Skin of body (tissue), 2 donors: ENCODE data around the gene ATAD3C. TPM values are rescaled to one million over a fixed set of nuclear protein-coding genes. Genes with fewer than 3 reads are reported as not detected.
"Not testable (repeated sequence)": the region's sequence is repeated elsewhere in the genome, so short reads cannot be mapped to it uniquely, and the experiment has no call there.

Source experiments
- DNase-seq: peaks from one replicate; lab custom pipeline; 2025; lab: John Stamatoyannopoulos, UW
- total RNA-seq: library from RNA; depleted of rRNA; stranded (reverse); fragments of >200 nt; gene quantifications from one replicate; pipeline ENCODE4 v1.2.3, GENCODE V29; 2014

ATAD3C gene
- total RNA-seq, 1 donor from 2014 or later = 0.39 TPM

DNA sequence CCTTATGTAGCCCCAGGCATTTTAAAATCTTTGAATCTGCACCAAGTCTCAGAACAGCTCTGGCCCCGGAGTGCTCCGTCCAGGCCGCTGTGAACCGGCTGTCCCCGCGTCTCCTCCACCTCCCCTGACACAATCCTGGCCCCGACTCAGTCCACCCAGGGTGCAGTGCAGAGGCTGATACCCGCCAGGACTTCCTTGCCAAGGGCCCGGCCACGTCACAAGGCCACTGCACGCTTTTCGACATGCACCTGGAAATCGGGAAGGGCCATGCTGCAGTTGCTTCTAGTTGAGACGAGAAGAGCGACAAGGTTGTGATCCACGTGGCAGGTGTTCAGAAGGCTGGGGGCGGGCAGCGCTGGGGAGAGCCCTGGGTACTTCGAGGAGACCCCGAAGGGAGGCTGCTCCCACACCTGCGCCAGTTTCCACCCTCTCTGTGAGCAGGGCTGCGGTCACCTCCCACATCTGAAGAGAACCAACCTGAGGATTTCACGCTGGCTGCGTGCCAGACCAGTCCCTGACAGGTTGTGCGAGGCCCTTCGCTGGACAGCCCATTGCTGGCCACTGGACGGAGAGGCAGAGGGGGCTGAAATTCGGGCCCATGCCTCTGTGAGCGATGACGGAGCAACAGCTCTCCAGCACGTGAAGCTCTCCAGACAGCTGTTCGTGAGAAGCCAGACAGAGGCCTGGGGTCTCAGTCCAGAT, 7.3 kb upstream of the ATAD3C start:
- no peak for DNase-seq

DNA sequence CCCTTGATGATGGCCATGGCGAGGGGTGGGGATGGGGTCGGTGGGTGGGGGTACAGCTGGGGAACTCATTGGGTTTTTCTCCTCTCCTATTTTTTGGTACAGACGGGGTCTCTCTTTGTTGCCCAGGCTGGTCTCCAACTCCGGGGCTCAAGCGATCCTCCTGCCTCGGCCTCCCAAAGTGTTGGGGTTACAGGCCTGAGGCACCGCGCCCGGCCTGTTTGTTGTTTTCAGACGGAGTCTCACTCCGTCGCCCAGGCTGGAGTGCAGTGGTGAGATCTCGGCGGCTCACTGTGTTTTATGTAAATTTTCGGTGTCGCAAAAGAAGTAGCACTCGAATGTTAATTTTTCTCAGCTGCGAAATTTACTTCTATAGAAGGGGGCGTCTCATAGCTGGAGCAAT, 2.9 kb upstream of the ATAD3C start:
- not testable (repeated sequence) for DNase-seq

DNA sequence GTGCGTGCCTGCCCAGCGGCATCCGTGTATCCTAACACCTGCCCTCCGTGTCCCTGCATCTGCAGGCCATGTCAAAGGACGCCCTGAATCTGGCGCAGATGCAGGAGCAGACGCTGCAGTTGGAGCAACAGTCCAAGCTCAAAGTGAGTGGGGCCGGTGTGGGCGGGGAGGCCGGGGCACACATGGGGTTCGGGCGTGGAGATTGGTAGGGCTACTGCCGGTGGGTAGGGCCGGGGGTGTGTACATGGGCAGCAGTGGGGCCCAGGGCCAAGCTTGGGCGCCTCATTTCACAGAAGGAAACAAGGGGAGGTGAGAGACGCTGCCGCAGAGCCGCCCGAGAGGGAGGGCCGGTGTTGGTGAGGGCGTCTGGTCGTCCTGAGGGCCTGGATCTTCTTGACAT, 1.1 kb downstream of the ATAD3C start:
- DNase-seq = not testable (repeated sequence)

DNA sequence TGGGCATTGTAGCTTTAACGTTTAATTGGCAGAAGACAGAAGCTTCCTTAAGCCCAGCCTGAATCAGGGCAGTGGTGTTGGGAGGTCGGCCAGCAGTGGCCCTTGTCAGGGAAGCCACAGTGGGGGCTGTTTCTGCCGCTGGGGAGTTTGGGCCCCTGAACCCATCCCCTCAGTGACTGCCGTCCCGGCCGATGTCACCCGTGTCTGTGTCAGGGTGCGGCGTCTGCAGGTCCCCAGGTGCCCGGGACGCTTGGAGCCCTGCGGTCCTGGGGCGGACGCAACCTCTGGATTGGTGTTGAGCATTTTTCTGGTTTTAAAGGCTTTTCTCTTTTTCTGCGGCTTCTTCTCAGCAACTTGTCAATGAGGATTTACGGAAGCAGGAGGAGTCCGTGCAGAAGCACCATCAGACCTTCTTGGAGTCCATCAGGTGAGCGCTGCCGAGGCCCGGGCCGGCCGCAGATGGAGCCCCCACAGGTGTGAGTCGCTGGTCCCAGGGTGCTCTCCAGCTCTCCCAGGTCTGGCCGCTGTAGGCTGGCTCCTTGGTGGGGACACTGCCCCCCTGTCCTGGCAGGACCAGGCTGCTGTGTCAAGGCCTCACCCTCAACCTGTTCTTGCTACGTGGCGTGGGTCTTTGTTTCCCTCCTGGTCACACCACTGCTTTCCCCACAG, 2.3 kb downstream of the ATAD3C start:
- no peak for DNase-seq

DNA sequence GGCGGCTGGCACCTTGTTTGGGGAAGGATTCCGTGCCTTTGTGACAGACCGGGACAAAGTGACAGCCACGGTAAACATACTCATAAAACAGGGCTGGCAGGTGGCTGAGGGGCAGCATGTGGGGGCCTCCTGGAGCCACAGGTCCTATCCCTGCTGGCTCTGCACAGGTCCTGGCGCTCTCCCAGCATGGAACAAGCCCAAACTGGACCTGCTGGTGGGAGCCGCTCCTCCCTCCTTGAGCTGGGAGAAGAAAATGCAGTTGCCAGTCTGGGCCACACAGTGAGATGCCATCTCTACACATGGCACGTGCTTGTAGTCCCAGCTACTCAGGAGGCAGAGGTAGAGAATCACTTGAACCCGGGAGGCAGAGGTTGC, 2.9 kb downstream of the ATAD3C start:
- not testable (repeated sequence) for DNase-seq

DNA sequence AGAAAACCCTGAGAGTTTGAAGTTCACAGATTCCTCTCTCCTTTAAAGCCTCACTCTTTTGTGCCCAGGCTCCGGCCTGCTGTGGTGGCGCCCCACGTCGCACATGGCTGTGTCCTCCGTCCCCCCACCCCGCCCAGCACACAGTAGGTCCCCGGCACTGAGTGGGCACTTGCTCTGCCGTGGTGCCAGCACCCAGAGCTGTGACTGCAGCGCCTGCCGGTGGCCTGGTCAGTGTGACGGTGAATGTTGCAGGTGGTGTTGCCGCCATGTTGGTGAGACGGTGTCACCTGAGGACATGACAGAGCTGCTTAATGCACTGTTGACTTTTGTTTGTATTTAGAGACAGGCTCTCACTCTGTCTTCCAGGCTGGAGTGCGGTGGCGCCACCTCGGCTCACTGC, 3.4 kb downstream of the ATAD3C start:
- no peak for DNase-seq

DNA sequence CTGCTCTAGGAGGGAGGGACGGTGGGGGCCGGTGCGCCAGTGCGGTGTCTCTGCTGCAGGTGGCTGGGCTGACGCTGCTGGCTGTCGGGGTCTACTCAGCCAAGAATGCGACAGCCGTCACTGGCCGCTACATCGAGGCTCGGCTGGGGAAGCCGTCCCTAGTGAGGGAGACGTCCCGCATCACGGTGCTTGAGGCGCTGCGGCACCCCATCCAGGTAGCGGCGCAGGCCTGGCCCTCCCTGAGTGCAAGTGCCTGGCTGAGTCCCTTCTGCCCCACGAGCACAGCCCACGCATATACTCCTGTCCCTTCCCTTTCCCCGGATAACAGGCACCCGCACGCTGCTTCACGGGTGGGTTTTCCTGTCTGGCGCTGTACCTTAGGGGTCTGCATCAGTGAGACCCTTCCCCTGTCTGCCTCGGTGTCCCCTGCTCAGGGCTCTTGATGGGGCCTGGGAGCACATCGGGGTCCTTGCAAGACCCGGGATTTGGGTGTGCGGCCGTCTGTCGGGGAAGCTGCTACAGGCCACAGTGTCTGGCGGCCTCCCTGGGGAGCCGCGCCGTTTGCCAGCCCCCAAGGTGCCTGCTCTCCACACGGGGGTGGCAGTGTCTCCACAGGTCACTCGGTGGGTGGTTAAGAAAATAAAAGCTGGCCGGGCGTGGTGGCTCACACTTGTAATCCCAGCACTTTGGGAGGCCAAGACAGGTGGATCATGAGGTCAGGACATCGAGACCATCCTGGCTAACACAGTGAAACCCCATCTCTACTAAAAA, 5.0 kb downstream of the ATAD3C start:
- not testable (repeated sequence) for DNase-seq

DNA sequence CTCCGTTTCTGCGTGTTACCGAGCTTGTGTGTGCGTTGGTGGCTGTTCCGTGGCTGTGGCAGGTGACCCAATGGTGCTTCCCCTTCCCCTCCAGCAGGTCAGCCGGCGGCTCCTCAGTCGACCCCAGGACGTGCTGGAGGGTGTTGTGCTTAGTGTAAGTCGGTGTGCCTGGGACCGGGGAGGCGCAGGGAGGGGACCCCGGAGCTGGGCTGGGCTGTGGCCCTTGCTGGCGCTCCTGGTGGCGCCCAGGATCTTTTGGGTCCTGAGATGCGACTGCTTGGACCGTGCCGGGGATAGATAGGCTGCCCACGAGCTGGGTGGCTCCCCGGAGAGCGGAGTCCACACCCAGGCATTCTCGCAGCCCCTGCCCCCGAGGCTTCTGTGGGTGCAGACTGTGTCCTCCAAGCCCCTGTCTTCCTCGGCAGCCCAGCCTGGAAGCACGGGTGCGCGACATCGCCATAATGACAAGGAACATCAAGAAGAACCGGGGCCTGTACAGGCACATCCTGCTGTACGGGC, 5.9 kb downstream of the ATAD3C start:
- DNase-seq = no peak

DNA sequence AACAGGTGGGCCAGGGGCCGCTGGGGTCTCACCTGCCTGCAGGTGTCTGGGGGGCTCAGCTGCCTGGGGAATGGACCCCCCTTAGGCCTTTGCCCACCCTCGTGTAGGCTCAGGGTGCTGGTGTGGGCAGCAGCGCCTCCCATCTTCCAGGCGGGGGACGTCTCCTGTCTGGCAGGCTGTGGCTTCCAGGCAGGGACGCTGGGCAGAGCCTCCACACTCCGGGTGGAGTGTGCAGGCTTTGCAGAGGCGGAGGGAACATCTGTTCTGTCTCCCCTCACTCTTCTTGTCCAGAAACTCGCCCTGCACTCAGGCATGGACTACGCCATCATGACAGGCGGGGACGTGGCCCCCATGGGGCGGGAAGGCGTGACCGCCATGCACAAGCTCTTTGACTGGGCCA, 6.4 kb downstream of the ATAD3C start:
- DNase-seq = not testable (repeated sequence)

DNA sequence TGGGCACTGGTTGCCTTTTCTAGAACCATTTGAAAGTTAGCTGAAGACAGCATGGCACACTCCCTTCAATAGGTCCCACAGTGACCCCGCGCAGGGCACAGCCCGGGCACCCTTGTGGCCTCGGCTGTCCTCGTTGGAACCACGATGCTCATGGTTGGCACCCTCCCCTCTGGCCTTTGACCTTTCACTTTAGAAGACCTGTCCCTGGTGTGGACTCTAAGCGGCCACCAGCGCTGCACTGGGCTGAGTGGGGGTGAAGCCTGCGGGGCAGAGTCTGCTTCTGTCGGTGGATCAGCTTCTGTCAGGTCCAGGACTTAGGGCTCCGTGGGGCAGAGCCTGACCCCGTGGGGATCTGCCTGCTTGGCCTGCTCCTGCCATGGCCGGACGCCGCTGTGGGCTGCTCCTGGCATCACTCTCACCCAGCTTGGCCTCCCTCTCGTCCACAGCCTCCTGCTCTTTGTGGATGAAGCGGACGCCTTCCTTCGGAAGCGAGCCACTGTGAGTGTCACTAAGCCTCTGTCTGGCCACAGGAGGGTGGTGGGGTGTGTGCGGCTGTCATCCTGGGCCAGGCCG, 7.3 kb downstream of the ATAD3C start:
- not testable (repeated sequence) for DNase-seq

DNA sequence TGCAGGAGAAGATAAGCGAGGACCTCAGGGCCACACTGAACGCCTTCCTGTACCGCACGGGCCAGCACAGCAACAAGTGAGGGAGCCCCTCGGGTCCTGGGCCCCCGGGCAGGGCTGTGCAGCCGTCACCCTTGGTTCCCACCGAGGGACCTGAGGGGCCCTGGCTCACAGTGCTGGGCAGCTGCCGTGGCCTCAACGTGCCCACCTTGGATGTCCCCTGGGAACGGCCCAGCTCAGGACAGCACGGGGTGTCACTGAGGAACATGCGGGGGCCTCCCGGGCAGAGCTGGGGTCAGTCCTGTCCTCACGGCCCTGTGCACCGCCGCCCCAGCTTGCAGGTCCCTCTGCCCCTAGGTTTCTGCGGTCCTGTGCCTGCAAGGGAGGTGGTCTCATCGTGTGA, 9.7 kb downstream of the ATAD3C start:
- DNase-seq = not testable (repeated sequence)

DNA sequence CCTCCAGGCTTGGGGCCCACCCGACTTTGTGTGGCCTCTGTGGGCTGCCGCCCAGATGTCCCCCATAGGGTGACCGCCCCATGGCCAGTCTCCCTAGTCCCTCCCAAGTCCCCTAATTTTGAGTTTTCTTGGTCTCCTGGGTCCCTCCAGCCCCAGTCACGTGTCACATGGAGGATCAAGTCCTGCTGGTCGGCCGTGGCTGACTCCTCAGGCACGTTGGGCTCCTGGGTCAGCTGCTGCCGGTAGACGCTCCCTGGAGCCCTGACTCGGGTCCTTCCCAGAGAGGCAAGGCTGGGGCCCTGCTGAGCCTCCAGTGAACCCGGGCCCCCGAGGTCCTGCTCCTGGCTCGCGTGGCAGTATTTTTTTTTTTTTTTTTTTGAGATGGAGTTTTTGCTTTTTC, 10.2 kb downstream of the ATAD3C start:
- DNase-seq = not testable (repeated sequence)

DNA sequence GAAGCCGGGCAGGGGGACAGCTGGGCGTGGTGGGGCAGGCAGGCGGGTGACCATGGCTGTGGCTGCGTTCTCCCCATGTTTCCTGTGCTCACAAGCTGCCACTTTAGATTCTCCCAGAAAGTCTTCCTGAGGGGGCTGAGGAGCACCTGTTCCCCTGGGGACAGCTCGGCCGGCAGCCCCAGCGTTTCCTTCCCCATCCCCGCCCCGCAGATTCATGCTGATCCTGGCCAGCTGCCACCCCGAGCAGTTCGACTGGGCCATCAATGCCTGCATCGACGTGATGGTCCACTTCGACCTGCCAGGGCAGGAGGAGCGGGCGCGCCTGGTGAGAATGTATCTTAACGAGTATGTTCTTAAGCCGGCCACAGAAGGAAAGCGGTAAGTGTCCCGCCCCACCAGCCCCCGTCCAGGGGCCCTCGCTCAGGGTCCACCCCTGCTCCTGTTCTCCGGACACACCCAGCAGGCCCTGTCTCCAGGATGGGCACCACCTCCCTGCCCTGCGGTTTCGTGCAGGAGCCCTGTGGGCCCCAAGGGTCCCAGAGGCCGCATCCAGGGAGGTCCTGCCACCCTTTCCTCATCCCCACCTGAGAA, 11.1 kb downstream of the ATAD3C start:
- no peak for DNase-seq

DNA sequence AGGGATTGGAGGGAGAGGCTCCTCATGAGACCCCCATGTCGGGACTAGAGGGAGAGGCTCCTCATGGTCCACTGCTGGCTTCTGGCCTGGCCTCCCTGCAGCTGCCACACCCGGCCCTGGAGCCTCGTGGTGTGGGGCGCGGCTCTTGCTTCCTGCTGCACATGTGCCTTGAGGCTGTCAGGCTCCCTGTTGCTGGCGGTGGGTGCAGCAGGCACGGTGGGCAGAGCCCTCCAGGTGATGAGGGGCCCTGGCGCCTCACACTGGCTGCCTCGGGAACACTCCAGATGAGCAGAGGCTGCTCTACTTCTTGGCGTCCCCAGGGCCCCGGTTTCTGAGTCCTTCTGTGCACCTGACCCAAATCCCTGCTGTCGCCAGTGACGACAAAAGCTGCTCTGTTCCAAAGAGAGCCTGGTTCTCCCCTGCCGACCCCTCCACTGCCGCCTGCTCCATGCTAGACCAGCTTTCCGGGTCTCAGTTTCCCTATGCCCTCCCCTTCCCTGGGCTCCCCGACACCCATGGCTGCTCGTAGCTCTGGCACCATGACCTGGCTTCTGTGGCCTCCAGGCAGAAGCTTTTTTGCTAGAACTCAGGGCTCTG, 12.3 kb downstream of the ATAD3C start:
- no peak for DNase-seq

DNA sequence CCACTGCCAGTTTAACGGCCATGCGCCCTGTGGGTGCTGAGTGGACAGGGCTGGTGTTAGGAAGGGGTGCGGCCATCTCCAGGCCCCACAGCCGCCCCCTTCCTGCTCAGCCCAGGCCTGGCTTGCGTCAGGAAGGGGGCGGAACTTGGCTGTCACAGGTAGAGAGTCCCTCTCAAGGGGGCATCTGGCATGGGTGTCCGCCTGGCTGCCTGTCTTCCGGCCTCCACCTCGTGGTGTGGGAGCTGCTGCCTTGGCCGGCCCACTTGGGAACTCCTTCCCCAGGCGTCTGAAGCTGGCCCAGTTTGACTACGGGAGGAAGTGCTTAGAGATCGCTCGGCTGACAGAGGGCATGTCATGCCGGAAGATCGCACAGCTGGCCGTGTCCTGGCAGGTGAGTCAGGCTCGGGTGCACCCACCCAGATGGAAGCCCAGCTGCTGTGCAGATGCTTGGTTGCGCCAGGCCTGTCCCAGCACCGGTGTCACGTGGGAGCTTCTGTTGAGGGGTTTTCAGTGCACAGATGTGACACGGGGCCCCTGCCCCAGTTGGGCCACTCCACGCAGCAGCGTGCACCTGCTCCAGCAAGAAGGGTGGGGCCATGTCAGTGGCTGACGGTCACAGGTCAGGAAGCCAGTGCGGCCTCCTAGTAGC, 13.0 kb downstream of the ATAD3C start:
- DNase-seq = no peak

DNA sequence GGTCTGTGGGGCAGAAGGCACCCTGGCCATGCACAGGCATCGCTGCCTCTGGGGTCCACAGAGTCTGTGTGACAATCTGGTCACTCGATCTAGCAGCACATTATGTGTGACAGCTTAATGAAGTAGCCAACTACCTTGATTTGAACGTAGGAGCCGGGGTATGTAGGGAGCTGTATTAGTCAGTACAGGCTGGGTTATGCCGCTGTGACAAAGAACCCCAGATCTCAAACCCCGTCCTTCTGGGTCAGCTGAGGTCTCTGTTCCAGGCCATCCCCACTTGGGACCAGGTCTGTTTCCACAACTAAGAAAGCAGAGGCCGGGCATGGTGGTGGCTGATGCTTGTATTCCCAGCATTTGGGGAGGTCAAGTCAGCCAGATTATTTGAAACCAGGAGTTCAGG, 13.8 kb downstream of the ATAD3C start:
- DNase-seq = no peak

DNA sequence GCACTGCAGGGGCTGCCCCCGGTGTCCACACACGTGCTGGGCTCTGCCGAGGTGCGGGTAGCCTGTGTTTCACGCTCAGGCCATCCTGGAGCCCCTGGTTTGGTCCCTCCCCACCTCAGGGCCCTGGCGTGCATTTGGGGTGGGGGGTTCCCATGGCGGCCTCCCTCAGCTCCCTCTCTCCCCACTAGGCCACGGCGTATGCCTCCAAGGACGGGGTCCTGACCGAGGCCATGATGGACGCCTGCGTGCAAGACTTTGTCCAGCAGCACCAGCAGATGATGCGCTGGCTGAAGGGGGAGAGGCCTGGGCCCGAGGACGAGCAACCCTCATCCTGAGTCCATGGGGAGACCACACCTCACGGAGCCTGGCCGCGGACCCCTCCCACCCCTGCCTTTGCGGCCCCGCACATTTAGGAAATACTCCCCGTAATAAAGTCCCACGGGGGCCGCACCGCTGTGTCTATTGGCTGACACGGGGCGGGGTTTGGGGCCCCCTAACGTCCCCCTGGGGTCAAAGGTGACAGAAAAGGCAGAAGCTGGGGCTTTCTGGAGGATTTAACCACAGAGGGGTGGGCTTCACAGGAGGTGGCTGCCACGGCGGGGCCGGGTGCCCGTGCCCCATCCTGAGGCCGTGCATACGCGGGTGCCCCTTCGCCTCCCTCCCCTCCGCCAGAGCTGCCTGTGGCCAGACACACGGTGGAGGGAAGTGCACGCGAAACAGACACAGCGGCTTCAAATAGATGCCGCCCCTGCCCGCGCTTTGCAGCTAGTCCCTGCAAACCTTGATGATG, 18.9 kb downstream of the ATAD3C start:
- DNase-seq = not testable (repeated sequence)

DNA sequence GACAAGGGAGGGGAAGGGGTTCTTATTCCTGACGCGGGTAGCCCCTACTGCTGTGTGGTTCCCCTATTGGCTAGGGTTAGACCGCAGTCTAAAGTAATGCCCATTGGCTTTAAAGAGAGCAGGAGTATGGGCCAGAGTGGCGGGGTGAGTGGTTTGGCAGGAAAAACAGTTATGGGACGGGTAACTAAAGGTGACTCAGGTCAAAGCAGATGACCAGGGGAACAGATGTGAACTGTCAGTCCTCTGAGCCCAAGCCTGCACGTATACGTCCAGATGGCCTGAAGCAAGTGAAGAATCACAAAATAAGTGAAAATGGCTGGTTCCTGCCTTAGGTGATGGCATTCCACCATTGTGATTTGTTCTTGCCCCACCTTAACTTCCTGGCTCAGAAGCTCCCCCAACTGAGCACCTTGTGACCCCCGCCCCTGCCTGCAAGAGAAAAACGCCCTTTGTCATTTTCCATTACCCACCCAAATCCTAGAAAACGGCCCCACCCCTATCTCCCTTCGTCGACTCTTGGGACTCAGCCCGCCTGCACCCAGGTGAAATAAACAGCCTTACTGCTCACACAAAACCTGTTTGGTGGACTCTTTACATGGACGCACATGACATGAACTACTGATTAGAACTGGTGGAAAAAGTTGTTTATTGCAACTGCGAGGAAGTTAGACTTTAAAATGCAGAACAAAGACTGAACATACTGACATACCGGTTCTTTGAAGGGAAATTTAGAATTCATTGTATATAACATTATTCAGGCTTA, 21.3 kb downstream of the ATAD3C start:
- DNase-seq = no peak
